H54 (cell line): ENCODE data around the gene GABBR2.
"Not testable (repeated sequence)": the region's sequence is repeated elsewhere in the genome, so short reads cannot be mapped to it uniquely, and the experiment has no call there.

ENCODE experiments used
- DNase-seq: peaks from one replicate; pipeline ENCODE4 v3.0.0; 2011; ENCODE audit warnings: low spot score, mixed read lengths; ENCODE audit not compliant: insufficient read length
- FAIRE-seq: peaks from 3 replicates; lab custom pipeline; 2011; peaks lifted over from hg19 to GRCh38; lab: Jason Lieb, UNC
- POLR2A ChIP-seq: IDR thresholded peaks from 2 replicates; pipeline ENCODE4 v1.6.1; 2011; ENCODE audit warnings: low read depth, mild to moderate bottlenecking, low read length

GABBR2 gene

GRCh38 chr9:98687911-98688310, 20.8 kb downstream of the GABBR2 start:
- no peak for FAIRE-seq
- no peak for TF ChIP-seq POLR2A

DNA sequence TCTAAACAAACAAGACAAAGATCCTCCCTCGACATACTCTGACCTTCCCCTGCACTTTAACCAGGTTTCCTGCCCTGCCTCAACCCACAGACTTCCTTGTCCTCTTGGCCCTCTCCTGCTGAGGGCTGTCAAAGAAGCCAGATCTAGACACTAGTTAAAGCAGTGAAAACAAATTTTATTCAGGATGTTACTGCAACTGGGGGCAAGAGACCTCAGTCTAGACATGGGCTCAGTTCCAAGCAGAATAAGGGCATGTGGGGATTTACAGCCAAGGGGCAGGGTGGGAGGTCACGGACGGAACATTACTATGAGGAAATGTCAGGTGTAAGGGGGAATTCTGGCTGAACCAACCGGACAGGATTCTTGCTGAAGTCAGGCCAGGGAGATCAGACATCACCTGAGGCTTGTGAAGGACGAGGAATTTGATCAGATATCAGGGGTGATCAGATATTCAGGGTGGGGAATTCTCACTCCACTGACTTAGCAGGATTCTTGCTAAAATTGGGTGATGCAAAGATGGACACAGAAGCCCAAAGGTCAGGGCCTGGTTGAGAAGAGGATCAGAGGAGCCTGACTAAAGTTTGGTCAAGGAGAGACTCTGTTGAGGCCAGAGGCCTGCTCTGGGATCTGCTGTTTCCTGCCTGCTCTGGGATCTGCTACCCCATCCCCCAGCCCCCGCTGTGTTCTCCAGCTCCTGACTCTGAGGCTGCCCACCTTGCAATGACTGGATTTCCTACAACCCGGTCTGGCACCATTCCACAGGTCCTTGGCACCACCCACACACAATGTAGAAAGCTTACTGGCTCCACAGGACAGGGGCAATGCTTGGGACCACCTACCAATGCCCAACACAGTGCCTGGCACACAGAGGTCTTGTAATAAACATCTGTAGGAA, 21.5 kb downstream of the GABBR2 start:
- TF ChIP-seq POLR2A: no peak
- DNase-seq (no peak), FAIRE-seq (no peak)

More at GRCh38 chr9:98687911-98688310, 20.8 kb downstream of the GABBR2 start:
- DNase-seq: no peak

DNA sequence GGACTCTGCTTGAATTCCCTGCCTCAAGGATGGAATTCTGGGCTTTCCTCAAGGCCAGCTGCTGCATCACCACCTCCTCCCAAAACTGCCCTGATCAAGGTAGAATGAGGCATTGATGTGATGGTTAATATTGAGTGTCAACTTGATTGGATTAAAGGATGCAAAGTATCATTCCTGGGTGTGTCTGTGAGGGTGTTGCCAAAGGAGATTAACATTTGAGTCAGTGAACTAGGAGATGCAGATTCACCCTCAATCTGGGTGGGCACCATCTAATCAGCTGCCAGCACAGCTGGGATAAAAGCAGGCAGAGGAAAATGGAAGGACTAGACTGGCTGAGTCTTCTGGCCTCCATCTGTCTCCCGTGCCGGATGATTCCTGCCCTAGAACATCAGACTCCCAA, 23.9 kb downstream of the GABBR2 start:
- not testable (repeated sequence) for FAIRE-seq, DNase-seq

GRCh38 chr9:98678244-98678842, 30.4 kb downstream of the GABBR2 start:
- DNase-seq (no peak), FAIRE-seq (no peak)
- no peak for TF ChIP-seq POLR2A

DNA sequence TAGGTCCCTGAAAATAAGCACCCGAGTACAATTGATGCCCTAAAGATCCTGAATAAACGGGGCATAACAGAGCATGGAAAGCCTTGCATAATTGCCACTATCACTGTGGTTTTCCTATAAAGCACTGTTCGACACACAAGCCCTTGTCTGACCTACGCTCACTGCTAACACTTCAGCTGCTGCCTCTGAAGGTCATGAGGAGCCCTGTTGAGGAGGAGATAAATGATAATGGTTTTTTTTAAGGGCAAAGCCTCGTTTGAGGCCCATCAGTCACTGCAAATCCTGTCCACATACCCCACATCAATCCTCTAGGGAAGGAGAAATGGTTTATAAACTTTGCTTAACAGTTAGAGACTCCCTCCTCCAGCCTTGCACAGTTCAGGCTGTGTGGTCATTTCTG, 35.1 kb downstream of the GABBR2 start:
- no peak for TF ChIP-seq POLR2A
- FAIRE-seq (no peak), DNase-seq (no peak)

DNA sequence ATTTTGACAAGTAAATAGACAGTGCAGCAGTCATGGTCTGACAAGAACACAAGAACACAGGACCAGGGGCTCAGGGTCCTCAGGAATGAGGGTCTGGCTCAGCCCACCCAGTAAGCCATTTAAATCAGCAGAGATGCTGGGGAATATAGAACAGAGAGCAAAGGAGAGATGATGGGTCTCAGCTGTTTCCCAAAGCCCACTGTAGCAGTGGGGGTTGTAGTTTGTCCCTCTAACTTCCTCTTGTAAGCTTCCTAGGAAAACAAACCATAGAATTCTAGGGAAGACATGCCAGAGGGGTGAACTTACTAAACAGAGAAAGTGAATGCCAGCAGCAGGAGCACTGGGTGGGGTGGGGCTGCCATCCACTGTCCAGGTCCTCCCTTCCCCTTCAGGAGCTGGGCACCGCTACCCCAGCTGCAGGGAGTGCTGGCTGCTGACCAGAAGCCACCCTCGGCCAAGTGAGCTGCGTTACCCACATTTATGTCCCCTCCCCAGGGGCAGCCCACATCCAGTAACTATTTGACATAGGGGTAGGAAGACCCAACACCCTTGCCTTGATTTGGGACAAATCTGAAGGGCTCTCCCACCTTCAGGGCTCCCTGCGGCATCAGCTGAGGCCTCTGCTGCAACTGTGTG, 41.6 kb downstream of the GABBR2 start:
- FAIRE-seq: no peak
- no peak for TF ChIP-seq POLR2A
- DNase-seq: no peak

- DNase-seq: no peak
- FAIRE-seq: no peak
- TF ChIP-seq POLR2A: no peak
Observed at GRCh38 chr9:98665501-98665900, 43.2 kb downstream of the GABBR2 start.

DNA sequence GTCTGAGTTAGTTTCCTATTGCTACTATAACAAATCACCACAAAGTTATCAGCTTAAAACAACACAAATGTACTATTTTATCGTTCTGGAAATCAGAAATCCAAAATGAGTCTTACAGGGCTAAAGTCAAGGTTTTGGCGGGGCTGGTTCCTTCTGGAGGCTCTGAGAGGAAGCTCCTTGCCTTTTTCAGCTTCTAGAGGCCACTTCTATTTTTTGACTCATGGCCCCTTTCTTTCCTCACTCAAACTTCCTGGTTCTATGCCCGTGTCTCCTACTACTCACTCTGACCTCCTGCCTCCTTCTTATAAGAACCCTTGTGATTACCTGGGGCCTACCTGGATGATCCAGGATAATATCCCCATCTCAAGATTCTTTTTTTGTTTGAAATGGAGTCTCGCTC, 48.2 kb downstream of the GABBR2 start:
- DNase-seq (no peak), FAIRE-seq (no peak)
- TF ChIP-seq POLR2A: no peak

DNA sequence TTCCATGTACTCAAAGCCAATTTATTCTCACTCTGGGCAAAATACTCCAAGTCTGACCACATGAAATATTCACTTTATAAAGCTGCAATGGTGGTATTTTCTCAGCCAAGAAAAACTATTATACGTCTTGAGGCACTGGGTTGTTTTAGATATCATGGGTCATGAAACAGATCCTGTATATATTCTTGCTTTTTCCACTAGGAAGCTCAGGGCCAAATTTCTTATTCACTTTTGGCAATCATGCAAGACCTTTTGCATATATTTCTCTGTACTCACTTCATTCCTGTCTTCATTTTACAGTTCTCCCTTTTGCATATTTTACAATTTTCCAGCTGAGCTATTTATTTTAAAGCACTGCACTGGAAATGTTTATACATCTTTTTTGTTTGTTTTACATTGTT, 49.8 kb downstream of the GABBR2 start:
- DNase-seq (no peak), FAIRE-seq (no peak)
- TF ChIP-seq POLR2A: no peak

- no peak for TF ChIP-seq POLR2A
- DNase-seq (no peak), FAIRE-seq (no peak)
Observed at GRCh38 chr9:98657897-98658296, 50.8 kb downstream of the GABBR2 start.

- DNase-seq (no peak), FAIRE-seq (no peak)
- no peak for TF ChIP-seq POLR2A
Observed at GRCh38 chr9:98656511-98656910, 52.2 kb downstream of the GABBR2 start.

- not testable (repeated sequence) for DNase-seq, FAIRE-seq
Observed at GRCh38 chr9:98655428-98655827, 53.3 kb downstream of the GABBR2 start.

DNA sequence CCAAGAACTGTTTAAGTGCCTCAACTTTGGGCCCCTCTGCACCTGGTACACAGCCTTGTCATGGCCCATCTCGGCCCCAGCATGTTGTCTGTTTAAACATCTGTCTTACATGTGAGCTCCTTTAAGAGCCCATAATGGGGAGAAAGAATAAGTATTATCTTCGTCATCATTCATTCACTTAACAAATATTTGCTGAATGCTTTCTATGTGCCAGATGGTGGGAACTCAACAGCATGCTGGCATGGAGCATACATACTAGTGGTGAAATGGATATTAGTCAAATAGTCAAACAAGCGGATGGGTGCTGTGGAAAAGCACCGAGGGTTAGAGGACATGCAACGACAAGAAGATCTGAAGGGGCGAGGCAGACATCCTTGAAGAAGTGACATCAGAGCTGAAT, 54.5 kb downstream of the GABBR2 start:
- FAIRE-seq (no peak), DNase-seq (no peak)
- no peak for TF ChIP-seq POLR2A

DNA sequence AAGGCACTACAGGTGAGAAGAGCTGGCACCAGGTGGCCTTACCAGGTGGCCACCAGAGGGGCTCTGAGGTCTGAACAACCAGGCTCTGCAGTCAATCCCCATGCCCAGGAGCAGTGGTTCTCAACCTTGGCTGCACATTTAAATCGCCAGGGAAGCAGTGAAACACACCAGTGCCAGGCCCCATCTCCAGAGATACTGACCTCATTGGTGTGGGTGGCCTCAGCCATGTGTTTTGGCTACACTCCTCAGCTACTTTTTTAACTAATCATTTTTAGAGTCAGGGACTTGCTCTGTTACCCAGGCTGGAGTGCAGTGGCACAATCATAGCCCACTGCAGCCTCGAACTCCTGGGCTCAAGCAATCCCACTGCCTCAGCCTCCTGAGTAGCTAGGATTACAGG, 56.0 kb downstream of the GABBR2 start:
- no peak for FAIRE-seq
- no peak for DNase-seq

More for the DNA sequence above, 56.0 kb downstream of the GABBR2 start:
- TF ChIP-seq POLR2A: no peak
